GM12891 (cell line): Measurements from ENCODE around the gene ALDH1A3.

Source experiments
- PAX5 ChIP-seq: IDR thresholded peaks from 2 replicates; pipeline ENCODE4 v1.6.1; 2011; ENCODE audit warnings: low read length, moderate library complexity, mild to moderate bottlenecking; ENCODE audit not compliant: insufficient read depth, severe bottlenecking
- POLR2A ChIP-seq: IDR thresholded peaks from 2 replicates; pipeline ENCODE4 v1.6.1; 2011; ENCODE audit warnings: low read depth, low read length, control low read depth
- POLR2AphosphoS5 ChIP-seq: IDR thresholded peaks from 2 replicates; pipeline ENCODE4 v1.6.1; 2011; ENCODE audit warnings: low read depth, low read length, control low read depth
- TAF1 ChIP-seq: IDR thresholded peaks from 2 replicates; pipeline ENCODE4 v1.6.1; 2011; ENCODE audit warnings: low read depth, low read length, control low read depth

DNA sequence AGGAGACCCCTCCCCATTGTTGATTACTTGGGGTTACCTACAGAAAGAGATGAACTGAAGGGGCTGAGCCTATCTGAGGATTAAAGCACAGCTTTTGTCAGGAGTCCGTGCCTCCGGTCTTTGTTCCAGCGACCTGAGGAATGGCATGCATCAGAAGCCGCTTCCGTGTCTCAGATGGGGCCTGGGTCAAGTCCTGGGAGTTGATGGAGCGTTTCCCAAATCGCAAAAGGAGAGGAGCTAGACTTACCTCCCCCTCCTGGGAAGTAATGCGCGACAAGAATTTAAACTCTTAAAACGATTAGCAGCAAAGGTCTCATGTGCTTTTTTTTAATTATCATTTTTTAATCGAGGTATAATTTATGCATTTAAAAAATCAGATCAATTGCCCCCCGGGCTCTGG lies 983 bp upstream of the ALDH1A3 start:
- TF ChIP-seq POLR2A (no peak), POLR2AphosphoS5 (no peak), TAF1 (no peak), PAX5 (no peak)
